PC-9 (cell line): ENCODE results near the gene ENO2. TPM values are rescaled to one million over a fixed set of nuclear protein-coding genes. Genes with fewer than 3 reads are reported as not detected.
"Not testable (repeated sequence)": the region's sequence is repeated elsewhere in the genome, so short reads cannot be mapped to it uniquely, and the experiment has no call there.

ENCODE experiments used
- BruUV-seq: library from RNA; stranded (reverse); fragments of 400-500 nt; replicated peaks from 2 replicates; lab custom pipeline; 2021; lab: Mats Ljungman, UMichigan
- CTCF ChIA-PET: fragments of 300-600 bp; sonication (Branson Sonifier 250); formaldehyde crosslinking; loops from one replicate; lab custom pipeline; 2022; ENCODE audit warnings: antibody characterized with exemption; lab: Charles Lee
- POLR2A ChIA-PET: fragments of 300-600 bp; sonication (Branson Sonifier 250); formaldehyde crosslinking; loops from one replicate; lab custom pipeline; 2022; ENCODE audit warnings: antibody characterized with exemption; ENCODE audit not compliant: unreplicated experiment; lab: Charles Lee
- DNase-seq, 2 experiments: peaks; one replicate each; pipeline versions ENCODE4 v3.0.0 to v3.0.0-alpha.2; 2015 to 2022; ENCODE audit warnings: mixed read lengths in 1 of 2
- H2AFZ ChIP-seq: fragments of 200-600 bp; sonication (generic); 2 replicates; pipeline ENCODE4 v1.8.1; 2017; ENCODE audit warnings: antibody characterized with exemption
- H3F3A ChIP-seq: fragments of 200-600 bp; sonication (generic); 2 replicates; pipeline ENCODE4 v1.8.1; 2017; ENCODE audit warnings: antibody characterized with exemption, mild to moderate bottlenecking, low read depth; ENCODE audit not compliant: insufficient read depth
- H3K27ac ChIP-seq: fragments of 200-600 bp; sonication (generic); 2 replicates; pipeline ENCODE4 v1.6.1; 2016; ENCODE audit warnings: mixed run types
- H3K27me3 ChIP-seq: fragments of 200-600 bp; sonication (generic); 2 replicates; pipeline ENCODE4 v1.6.1; 2016; ENCODE audit warnings: low read depth, mixed run types; ENCODE audit not compliant: insufficient read depth
- H3K36me3 ChIP-seq: fragments of 200-600 bp; sonication (generic); 2 replicates; pipeline ENCODE4 v1.6.1; 2016; ENCODE audit warnings: low read depth, mixed run types
- H3K4me1 ChIP-seq: fragments of 200-600 bp; sonication (generic); replicated peaks from 2 replicates; pipeline ENCODE4 v1.6.1; 2016; ENCODE audit warnings: mixed run types; ENCODE audit not compliant: insufficient read depth
- H3K4me2 ChIP-seq: fragments of 200-600 bp; sonication (generic); 2 replicates; pipeline ENCODE4 v1.6.1; 2017; ENCODE audit warnings: mixed run types
- H3K4me3 ChIP-seq: fragments of 200-600 bp; sonication (generic); 2 replicates; pipeline ENCODE4 v1.6.1; 2016; ENCODE audit warnings: mixed run types
- H3K79me2 ChIP-seq: fragments of 200-600 bp; sonication (generic); 2 replicates; pipeline ENCODE4 v1.6.1; 2017; ENCODE audit warnings: low read depth, mixed run types
- H3K9me2 ChIP-seq: fragments of 200-600 bp; sonication (generic); 2 replicates; pipeline ENCODE4 v1.8.1; 2017; ENCODE audit warnings: mild to moderate bottlenecking; ENCODE audit not compliant: insufficient read depth
- H3K9me3 ChIP-seq: fragments of 200-600 bp; sonication (generic); 2 replicates; pipeline ENCODE4 v1.8.1; 2016; ENCODE audit warnings: low read depth; ENCODE audit not compliant: insufficient read depth
- H4K20me1 ChIP-seq: fragments of 200-600 bp; sonication (generic); 2 replicates; pipeline ENCODE4 v1.8.1; 2017; ENCODE audit not compliant: insufficient read depth
- EZH2 ChIP-seq: fragments of 200-600 bp; sonication (generic); IDR thresholded peaks from 2 replicates; pipeline ENCODE4 v1.8.0; 2017; ENCODE audit warnings: antibody characterized with exemption, low read depth
- intact Hi-C: fragments of 100-400 bp; cut with micrococcal nuclease; formaldehyde crosslinking; loops from one replicate; pipeline ENCODE4 v1.10.0; 2022; ENCODE audit not compliant: unreplicated experiment
- total RNA-seq: library from RNA; stranded (reverse); gene quantifications from 2 replicates; pipeline ENCODE4 v1.2.3, GENCODE V29; 2021
- TF ChIP-seq, protein P1 (sequence below): fragments of 200-600 bp; sonication (generic); conservative IDR thresholded peaks from 2 replicates; pipeline ENCODE4 v1.6.1; 2017; ENCODE audit warnings: mixed run types, antibody characterized with exemption, mild to moderate bottlenecking, moderate library complexity

The ENO2 gene
- total RNA-seq, 1 experiment from 2014 or later = 38.8 TPM

DNA sequence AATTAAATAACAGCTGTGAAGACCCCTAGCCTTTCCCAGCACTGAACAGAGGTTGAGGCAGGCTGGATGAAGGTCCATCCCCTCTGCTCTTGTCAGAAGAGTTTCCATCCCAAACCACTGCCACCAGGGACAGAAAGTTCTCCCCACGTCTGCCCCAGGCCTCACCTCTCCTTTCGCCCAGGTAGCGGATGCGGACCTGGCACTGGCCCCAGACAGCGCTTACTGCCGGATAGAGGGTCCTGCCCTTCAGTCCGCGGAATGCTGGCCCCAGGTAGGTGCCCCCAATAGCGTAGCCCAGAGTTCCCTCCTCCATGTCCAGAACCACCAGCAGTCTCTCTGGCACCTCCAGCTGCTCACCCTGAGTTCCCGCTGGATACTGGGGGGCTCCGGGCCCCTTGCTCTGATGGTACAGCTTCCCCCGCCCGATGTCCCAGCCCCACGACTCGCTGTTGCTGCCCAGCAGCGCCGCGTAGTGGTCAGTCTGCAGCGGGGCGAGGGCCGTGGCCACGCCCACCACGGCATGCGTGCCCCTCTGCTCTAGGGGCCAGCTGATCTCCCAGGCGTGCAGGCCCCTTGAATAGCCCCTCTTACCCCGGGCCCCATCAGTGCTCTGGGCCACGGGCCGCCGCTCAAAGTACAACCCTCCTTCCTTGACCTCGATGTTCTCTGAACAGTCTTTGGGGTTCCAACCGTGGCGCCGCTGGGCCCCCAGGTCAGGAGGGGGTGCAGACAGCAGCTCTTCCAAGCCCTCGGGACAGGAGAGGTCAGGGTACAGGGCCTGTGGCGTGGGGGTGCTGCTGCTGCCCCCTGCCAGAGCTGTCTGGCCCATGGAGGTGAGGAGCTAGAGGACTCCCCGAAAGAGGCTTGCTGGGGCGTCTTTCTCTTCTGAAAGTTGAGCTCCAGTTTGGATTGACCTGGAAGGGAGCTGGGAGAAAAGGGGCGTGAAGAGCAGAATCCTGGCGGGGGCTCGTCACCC is 42.0 kb upstream of the ENO2 start:
- Histone ChIP-seq H3K79me2 (peaks cover 39% of the 10 kb centered on the region), H3K27ac (peak overlapping the region; percentile 14; the same call in 1 of the 2 replicates), H2AFZ (peak overlapping the region; percentile 84), H3K27me3 (no peaks in the 10 kb centered on the region), H3K9me3 (no peaks in the 10 kb centered on the region), H3K36me3 (peaks cover 12% of the 10 kb centered on the region; the same call in 1 of the 2 replicates), H3K4me1 (peaks cover 36% of the 10 kb centered on the region), H3K9me2 (no peaks in the 10 kb centered on the region), H4K20me1 (peaks cover 41% of the 10 kb centered on the region), H3K4me3 (peak overlapping the region; percentile 84), H3F3A (peaks cover 63% of the 10 kb centered on the region), H3K4me2 (peak overlapping the region; percentile 96)
- POLR2A ChIA-PET = interaction anchor here (0.5 to 2.8 kb wide), 19 partner anchors 8 to 1589 kb away, joined by 3 to 20 read pairs (median 5); partner anchors contain the start of genes C12orf57, CDCA3, COPS7A and LRRC23
- intact Hi-C loops = loop anchor here (1.0 to 5.0 kb wide), 8 partner anchors 19 to 258 kb away; partner anchors contain the start of genes C1R, CDCA3, CLSTN3 and ENO2
- DNase-seq = peak; percentile 69 to 94
- TSS peak; percentile 56 for BruUV-seq
- CTCF ChIA-PET = interaction anchor here (0.5 to 2.6 kb wide), 17 partner anchors 17 to 259 kb away, joined by 3 to 28 read pairs (median 4); partner anchors contain the start of genes CDCA3, LRRC23 and USP5
- TF ChIP-seq, protein P1, sequence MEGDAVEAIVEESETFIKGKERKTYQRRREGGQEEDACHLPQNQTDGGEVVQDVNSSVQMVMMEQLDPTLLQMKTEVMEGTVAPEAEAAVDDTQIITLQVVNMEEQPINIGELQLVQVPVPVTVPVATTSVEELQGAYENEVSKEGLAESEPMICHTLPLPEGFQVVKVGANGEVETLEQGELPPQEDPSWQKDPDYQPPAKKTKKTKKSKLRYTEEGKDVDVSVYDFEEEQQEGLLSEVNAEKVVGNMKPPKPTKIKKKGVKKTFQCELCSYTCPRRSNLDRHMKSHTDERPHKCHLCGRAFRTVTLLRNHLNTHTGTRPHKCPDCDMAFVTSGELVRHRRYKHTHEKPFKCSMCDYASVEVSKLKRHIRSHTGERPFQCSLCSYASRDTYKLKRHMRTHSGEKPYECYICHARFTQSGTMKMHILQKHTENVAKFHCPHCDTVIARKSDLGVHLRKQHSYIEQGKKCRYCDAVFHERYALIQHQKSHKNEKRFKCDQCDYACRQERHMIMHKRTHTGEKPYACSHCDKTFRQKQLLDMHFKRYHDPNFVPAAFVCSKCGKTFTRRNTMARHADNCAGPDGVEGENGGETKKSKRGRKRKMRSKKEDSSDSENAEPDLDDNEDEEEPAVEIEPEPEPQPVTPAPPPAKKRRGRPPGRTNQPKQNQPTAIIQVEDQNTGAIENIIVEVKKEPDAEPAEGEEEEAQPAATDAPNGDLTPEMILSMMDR = peak; percentile 95
- TF ChIP-seq EZH2 = no peak

DNA sequence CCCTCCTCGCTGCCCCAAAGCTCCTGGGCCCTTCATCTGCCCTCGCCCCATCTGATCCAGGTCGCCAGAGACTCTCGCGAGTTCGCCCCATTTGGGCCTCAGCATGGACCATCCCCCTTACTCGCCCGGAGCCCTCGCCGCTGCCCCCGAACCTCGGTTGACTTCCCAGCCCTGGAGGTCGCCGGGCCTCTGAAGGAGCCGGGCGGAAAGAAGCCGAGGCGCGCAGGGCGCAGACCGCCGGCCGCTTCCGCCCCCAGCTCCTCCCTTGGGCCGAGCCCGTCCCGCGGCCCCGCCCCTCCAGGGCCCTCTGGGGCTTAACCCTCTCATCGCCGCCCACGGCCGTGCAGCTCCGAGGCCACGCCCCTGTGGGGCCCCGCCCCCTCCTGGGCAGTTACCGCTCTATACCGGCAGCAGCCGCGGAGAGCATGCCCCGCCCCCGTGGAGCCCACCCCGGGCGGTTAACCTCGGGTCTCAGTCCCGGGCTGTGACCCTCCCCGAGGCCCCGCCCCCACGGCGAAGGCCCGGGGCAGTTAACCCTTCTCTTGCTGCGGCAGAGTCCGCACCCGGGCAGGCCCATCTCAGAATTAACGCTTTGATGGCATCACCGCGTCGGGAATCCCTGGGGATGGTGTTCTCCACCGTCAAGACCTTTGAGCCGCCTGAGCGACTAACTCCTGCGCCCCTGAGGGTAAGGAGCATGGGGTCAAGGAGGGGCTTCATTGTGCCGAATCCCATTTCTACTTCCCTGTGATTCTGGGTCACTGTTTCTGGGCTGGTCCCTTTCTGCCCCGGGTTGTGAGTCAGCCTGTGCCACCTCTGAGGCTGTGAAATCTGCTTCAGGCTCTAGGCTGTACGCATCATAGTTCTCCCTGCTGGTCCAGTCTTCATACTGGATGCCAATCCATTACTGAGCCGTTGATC is 41.0 kb upstream of the ENO2 start, which contains the start of gene SPSB2:
Gene SPSB2, minus strand, starts transcription at position 210 of the 921 bp plus-strand sequence. CDS start 402 bp downstream, outside the sequence.
- H4K20me1 ChIP-seq = peaks cover 37% of the 10 kb centered on the region
- H3K79me2 ChIP-seq = peaks cover 29% of the 10 kb centered on the region
- H3K27me3 ChIP-seq = no peaks in the 10 kb centered on the region
- H3K4me2 ChIP-seq = peak within 1 kb of the TSS; percentile 96
- peaks cover 58% of the 10 kb centered on the region for H3F3A ChIP-seq
- H3K4me1 ChIP-seq = peaks cover 36% of the 10 kb centered on the region
- H3K36me3 ChIP-seq = peaks cover 12% of the 10 kb centered on the region; the same call in 1 of the 2 replicates
- BruUV-seq = no TSS peak
- CTCF ChIA-PET = interaction anchor here (0.5 to 2.6 kb wide), 15 partner anchors 16 to 260 kb away, joined by 3 to 12 read pairs (median 5); partner anchors contain the start of genes CDCA3, LRRC23 and USP5
- H3K27ac ChIP-seq = peak within 1 kb of the TSS; percentile 37
- TF ChIP-seq, protein P1 = no peak
- no peak for TF ChIP-seq EZH2
- H3K4me3 ChIP-seq = peak within 1 kb of the TSS; percentile 84
- no peaks in the 10 kb centered on the region for H3K9me2 ChIP-seq
- intact Hi-C loops = loop anchor here (1.0 to 5.0 kb wide), 8 partner anchors 18 to 257 kb away; partner anchors contain the start of genes C1R, CDCA3, CLSTN3 and ENO2
- peak; percentile 91 to 100 for DNase-seq
- no peaks in the 10 kb centered on the region for H3K9me3 ChIP-seq
- H2AFZ ChIP-seq = peak within 1 kb of the TSS; percentile 84
- POLR2A ChIA-PET = interaction anchor here (0.5 to 2.8 kb wide), 19 partner anchors 9 to 736 kb away, joined by 3 to 20 read pairs (median 4); partner anchors contain the start of genes C12orf57, CDCA3, COPS7A and LRRC23

DNA sequence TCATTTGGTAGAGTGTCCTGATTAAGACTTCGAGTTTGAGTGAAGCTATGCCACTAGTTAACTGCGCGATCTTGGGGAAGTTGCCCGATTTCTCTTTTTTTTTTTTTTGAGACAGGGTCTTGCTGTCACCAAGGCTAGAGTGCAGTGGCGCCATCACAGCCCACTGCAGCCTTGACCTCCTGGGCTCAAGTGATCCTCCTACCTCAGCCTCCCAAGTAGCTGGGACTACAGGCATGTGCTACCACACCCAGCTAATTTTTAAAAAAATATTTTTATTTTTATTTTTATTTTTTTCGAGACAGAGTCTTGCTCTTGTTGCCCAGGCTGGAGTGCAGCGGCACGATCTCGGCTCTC is 40.4 kb upstream of the ENO2 start:
- Histone ChIP-seq H3K36me3 (peaks cover 12% of the 10 kb centered on the region; the same call in 1 of the 2 replicates), H3K4me3 (peak overlapping the region; percentile 84), H3K27ac (peak overlapping the region; percentile 37), H2AFZ (peak overlapping the region; percentile 78), H3F3A (peaks cover 51% of the 10 kb centered on the region), H3K79me2 (peaks cover 23% of the 10 kb centered on the region), H4K20me1 (peaks cover 30% of the 10 kb centered on the region), H3K4me1 (peaks cover 30% of the 10 kb centered on the region), H3K4me2 (peak overlapping the region; percentile 96)
- DNase-seq, H3K9me2 ChIP-seq, H3K27me3 ChIP-seq, BruUV-seq, H3K9me3 ChIP-seq: not testable (repeated sequence)
- ChIA-PET CTCF (interaction anchor here (0.6 kb wide), 1 partner anchor 181 kb away, joined by 5 read pairs; no protein-coding TSS in a partner anchor), POLR2A (interaction anchor here (0.6 kb wide), 2 partner anchors 14 to 70 kb away, joined by 3 read pairs; no protein-coding TSS in a partner anchor)
- intact Hi-C loops = loop anchor here (5.0 kb wide), 1 partner anchor 218 kb away; the partner anchor contains the start of gene C1R

DNA sequence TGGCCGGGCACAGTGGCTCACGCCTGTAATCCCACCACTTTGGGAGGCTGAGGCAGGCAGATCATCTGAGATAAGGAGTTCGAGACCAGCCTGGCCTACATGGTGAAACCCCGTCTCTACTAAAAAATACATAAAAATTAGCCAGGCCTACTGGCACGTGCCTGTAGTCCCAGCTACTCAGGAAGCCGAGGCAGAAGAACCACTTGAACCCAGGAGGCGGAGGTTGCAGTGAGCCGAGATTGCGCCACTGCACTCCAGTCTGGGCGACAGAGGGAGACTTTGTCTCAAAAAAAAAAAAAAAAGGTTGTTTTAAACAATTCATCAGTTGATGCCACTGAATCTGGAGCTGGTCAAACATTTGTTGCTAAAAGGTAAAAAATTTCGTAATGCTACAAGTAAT is 34.6 kb upstream of the ENO2 start:
- H4K20me1 ChIP-seq, DNase-seq, H3K4me3 ChIP-seq, H3K9me3 ChIP-seq, H2AFZ ChIP-seq, H3K36me3 ChIP-seq, H3F3A ChIP-seq, H3K4me1 ChIP-seq, H3K27me3 ChIP-seq, H3K27ac ChIP-seq, H3K79me2 ChIP-seq, H3K4me2 ChIP-seq, BruUV-seq, POLR2A ChIA-PET, H3K9me2 ChIP-seq, intact Hi-C loops: not testable (repeated sequence)
- CTCF ChIA-PET = interaction anchor here (0.6 to 0.7 kb wide), 2 partner anchors 144 to 265 kb away, joined by 3 read pairs; no protein-coding TSS in a partner anchor
